C4-2B (cell line): ENCODE data around the gene CCDC34.

ENCODE experiments used
- CTCF ChIP-seq: fragments of 450-650 bp; conservative IDR thresholded peaks from 2 replicates; pipeline ENCODE4 v1.5.1; 2017; ENCODE audit warnings: mild to moderate bottlenecking
- ZFX ChIP-seq: fragments of 450-650 bp; IDR thresholded peaks from 2 replicates; pipeline ENCODE4 v1.6.1; 2017

- no peak for TF ChIP-seq CTCF
- TF ChIP-seq ZFX = no peak
Measured at GRCh38 chr11:27349919-27350318, 13.1 kb downstream of the CCDC34 start.
